Skeletal muscle satellite cell (primary cell): ENCODE measurements around the gene TMEM39B.
"Not testable (repeated sequence)": the region's sequence is repeated elsewhere in the genome, so short reads cannot be mapped to it uniquely, and the experiment has no call there.

Source experiments
- H3K27me3 ChIP-seq: 2 replicates; pipeline ENCODE4 v1.7.0; 2013; ENCODE audit warnings: low read length; ENCODE audit not compliant: control insufficient read depth, insufficient read depth
- H3K36me3 ChIP-seq: 2 replicates; pipeline ENCODE4 v1.7.0; 2013; ENCODE audit warnings: mild to moderate bottlenecking, control low read depth, low read length; ENCODE audit not compliant: insufficient read depth
- H3K4me1 ChIP-seq: 2 replicates; pipeline ENCODE4 v1.7.0; 2013; ENCODE audit warnings: low read length; ENCODE audit not compliant: control insufficient read depth, insufficient read depth
- H3K4me2 ChIP-seq: 2 replicates; pipeline ENCODE4 v1.7.0; 2013; ENCODE audit warnings: mild to moderate bottlenecking, low read length
- H3K4me3 ChIP-seq: 2 replicates; pipeline ENCODE4 v1.7.0; 2013; ENCODE audit warnings: low read length
- H3K9ac ChIP-seq: 2 replicates; pipeline ENCODE4 v1.7.0; 2013; ENCODE audit warnings: mild to moderate bottlenecking, low read depth, low read length, moderate library complexity
- H3K9me3 ChIP-seq: replicated peaks from 2 replicates; pipeline ENCODE4 v1.7.0; 2013; ENCODE audit warnings: mild to moderate bottlenecking, control low read depth, low read length

Gene TMEM39B

DNA sequence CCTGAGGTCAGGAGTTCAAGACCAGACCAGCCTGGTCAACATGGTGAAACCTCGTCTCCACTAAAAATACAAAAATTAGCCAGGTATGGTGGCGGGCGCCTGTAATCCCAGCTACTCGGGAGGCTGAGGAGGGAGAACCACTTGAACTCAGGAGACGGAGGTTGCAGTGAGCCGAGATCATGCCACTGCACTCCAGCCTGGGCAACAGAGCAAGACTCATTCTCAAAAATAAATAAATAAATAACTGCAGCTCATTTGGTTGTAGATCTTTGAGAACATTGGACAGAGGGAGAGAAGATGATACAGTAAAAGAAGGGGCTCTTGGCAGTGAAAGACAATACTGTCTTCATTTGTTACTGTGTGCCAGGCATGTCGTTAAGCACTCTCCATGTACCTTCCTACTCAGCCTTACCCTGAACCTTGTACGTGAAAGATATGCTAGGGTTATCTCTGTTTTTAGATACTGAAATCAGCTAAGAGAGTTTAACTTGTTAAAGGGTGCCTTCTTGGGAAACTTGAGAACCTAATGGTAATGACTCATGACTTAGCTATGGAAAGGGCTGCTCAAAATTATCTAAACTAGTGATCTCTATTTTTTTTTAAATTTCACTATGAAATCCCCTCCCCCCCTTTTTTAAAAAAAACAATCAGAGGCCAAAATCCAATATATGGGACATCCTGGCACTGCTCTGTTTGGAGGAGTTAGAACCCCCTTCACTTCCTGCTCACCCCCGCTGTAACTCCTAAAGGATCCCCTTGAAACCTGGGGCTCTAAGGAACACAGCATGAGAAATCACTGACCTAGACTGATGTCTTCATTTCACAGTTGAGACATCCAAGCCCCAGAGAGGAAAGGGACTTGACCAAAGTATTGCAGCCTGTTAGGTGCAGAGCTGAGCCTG, 28.3 kb downstream of the TMEM39B start:
- H3K36me3 ChIP-seq: peaks cover 34% of the 10 kb centered on the region
- H3K4me3 ChIP-seq: no peak overlapping the region
- H3K4me1 ChIP-seq: peaks cover 17% of the 10 kb centered on the region
- no peak overlapping the region for H3K9ac ChIP-seq
- H3K4me2 ChIP-seq: peak overlapping the region; percentile 56
- no peaks in the 10 kb centered on the region for H3K27me3 ChIP-seq
- no peaks in the 10 kb centered on the region for H3K9me3 ChIP-seq

DNA sequence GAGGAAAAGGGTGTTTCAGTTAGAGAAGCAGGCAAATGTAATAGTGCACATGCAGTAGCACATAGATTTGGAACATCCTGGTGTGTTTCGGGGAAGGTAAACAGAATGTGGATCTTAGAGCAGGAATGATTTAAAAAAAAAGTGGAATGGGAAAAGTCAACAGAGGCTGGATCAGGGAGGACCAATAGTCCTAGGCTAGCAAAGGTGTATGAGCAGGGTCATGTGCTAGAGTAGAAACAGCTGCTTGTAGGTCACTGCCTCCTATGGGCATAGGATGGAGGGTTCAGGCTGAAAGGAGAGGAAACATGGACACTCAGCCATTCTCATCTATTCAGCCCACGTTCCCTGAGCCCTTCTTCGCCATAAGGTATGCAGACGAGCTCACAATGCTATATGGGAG, 31.4 kb downstream of the TMEM39B start:
- Histone ChIP-seq H3K9me3 (no peaks in the 10 kb centered on the region), H3K36me3 (peaks cover 22% of the 10 kb centered on the region), H3K4me1 (peaks cover 17% of the 10 kb centered on the region), H3K4me3 (no peak overlapping the region), H3K4me2 (no peak overlapping the region), H3K27me3 (no peaks in the 10 kb centered on the region), H3K9ac (no peak overlapping the region)

DNA sequence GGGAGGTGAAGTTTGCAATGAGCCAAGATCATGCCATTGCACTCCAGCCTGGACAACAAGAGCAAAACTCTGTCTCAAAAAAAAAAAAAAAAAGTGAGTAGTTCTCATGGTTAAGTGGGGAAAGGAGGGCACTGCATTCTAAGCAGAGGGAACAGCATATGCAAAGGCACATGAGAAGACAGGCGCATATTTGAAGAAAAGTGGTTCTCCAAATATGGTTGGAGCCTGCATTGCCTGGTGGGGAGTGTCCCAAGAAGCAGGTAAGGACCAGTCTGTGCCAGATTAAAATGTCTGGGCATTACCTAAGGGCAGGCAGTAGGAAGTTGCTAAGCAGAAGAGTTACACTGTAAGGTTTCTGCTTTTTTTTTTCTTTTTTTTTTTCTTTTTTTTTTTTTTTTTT, 32.6 kb downstream of the TMEM39B start:
- Histone ChIP-seq H3K27me3 (no peaks in the 10 kb centered on the region), H3K9ac (no peak overlapping the region), H3K4me2 (no peak overlapping the region), H3K4me3 (no peak overlapping the region), H3K4me1 (peaks cover 18% of the 10 kb centered on the region), H3K9me3 (no peaks in the 10 kb centered on the region), H3K36me3 (peaks cover 11% of the 10 kb centered on the region)

DNA sequence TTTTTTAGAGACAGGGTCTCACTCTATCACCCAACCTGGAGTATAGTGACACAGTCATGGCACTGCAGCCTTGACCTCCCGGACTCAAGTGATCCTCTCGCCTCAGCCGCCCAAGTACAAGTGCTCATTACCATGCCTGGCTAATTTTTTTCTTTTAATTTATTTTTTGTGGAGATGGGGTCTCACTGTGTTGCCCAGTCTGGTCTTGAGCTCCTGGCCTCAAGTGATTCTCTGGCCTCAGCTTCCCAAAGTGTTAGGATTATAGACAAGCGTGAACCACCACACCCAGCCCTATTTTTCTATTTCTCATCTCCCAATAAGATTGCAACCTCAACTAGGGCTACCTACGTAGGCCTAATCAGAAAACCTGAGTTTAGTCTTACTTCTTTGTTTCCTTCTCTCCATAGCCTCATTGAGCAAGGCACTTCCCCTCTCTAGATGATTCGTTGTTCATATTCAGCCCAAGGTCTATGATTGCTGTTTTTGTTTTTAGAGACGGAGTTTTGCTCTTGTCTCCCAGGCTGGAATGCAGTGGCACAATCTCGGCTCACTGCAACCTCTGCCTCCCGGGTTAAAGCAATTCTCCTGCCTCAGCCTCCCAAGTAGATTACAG, 34.0 kb downstream of the TMEM39B start:
- Histone ChIP-seq H3K4me1 (peaks cover 5% of the 10 kb centered on the region), H3K36me3 (peaks cover 9% of the 10 kb centered on the region), H3K4me2 (no peak overlapping the region), H3K9ac (no peak overlapping the region), H3K9me3 (no peaks in the 10 kb centered on the region), H3K27me3 (no peaks in the 10 kb centered on the region), H3K4me3 (no peak overlapping the region)

DNA sequence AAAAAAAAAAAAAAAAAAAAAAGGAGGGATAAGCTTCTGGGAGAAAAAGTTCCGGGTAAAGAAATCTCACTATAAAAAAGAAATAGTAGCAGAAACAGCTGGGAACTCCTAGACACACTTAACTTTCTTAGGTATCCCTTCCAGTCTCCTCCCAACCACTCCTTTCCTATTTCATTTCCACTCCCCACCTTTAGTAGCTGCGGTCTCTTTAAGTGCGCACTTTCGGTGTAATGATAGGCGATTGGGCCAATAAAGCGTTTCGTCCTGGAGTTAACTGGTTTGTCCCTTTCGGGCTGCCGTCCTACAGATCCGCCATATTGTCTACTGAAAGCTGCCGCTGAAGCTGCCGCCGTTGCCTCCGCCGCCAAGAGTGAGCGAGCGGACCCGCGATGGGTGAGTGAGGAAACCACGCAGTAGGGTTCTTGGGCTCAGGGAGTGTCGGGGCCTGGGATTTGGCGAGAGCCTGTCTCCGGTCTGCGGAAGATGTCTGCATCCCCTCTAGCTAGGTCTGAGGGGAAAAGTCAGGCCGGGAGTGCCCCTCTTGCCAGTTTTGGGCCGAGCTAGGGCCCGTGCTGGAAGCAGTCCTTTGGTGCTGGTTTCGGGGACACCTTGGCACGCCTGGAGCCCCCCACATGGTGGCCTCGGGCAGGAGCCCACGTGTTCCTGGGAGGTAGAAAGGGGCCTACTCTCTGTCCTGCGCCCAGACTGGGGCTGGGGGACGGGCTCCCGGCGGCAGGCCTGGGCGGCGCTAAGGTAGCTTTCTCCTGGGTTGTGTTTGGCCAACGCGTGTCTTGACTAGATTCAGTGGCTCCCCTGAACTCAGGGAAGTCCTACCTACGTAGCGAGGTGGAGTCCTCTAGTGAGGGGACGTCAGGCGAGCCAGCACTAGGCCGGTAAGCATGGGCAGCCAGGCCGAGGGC, 35.3 kb downstream of the TMEM39B start, which contains the start of gene KPNA6:
Gene KPNA6 (plus strand): TSS at position 315 of the 920 bp plus-strand sequence. CDS start 75 bp downstream, at position 390.
- peaks cover 4% of the 10 kb centered on the region for H3K4me1 ChIP-seq
- peaks cover under 1% of the 10 kb centered on the region for H3K36me3 ChIP-seq
- no peaks in the 10 kb centered on the region for H3K9me3 ChIP-seq
- H3K4me2 ChIP-seq: peak within 1 kb of the TSS; percentile 94
- peak within 1 kb of the TSS; percentile 92 for H3K4me3 ChIP-seq
- no peaks in the 10 kb centered on the region for H3K27me3 ChIP-seq
- peak within 1 kb of the TSS; percentile 95 for H3K9ac ChIP-seq

DNA sequence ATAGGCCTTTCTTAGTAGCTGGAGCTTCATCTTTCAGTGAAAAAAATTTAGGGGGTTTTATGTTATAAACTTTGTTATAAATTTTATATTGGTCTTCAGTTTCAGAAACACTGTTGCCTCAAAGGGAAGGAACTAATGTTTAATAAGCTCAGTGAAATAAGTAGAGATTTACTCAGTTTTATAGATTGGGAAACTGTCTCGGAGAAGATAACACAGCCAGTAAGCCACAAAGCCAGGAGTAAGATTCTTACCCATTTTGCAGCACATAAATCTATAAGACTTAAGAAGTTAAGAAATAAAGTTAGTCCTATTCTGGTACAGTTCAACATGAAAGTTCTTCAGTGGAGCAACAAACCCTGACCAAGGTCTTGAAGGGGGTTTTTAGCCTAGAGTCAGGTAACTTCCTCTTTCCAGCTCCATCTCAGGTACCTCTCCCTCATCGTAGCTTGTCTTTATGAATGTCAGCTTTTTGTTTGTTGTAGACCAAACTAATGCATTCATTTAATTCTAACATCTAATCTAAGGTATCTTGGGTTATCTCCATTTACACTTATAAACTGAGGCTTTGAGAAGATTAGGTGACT, 38.4 kb downstream of the TMEM39B start:
- H3K4me3 ChIP-seq: no peak overlapping the region
- H3K9me3 ChIP-seq: no peaks in the 10 kb centered on the region
- no peaks in the 10 kb centered on the region for H3K27me3 ChIP-seq
- peaks cover 11% of the 10 kb centered on the region for H3K4me1 ChIP-seq
- H3K9ac ChIP-seq: no peak overlapping the region
- H3K4me2 ChIP-seq: no peak overlapping the region
- no peaks in the 10 kb centered on the region for H3K36me3 ChIP-seq

DNA sequence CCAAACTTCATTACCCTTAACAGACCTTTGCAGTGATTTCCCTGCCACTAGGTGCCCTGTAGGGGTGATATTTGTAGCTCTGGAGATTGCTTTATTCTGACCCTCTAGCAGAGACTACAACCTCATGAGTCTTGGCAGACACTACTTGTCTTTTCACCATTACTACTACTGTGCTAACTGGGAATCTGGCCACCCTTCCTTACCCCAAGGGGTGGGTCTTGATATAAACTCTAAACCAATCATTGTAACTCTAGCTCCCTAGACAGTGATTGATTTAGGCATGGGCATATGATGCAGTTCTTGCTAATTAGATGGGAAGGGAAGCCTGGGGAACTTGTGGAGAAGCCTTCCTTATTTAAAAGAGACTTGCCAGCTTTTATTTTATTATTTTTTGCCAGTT, 39.0 kb downstream of the TMEM39B start:
- Histone ChIP-seq H3K36me3 (no peaks in the 10 kb centered on the region), H3K4me3 (no peak overlapping the region), H3K27me3 (no peaks in the 10 kb centered on the region), H3K9me3 (no peaks in the 10 kb centered on the region), H3K4me1 (peaks cover 18% of the 10 kb centered on the region), H3K9ac (no peak overlapping the region), H3K4me2 (no peak overlapping the region)

DNA sequence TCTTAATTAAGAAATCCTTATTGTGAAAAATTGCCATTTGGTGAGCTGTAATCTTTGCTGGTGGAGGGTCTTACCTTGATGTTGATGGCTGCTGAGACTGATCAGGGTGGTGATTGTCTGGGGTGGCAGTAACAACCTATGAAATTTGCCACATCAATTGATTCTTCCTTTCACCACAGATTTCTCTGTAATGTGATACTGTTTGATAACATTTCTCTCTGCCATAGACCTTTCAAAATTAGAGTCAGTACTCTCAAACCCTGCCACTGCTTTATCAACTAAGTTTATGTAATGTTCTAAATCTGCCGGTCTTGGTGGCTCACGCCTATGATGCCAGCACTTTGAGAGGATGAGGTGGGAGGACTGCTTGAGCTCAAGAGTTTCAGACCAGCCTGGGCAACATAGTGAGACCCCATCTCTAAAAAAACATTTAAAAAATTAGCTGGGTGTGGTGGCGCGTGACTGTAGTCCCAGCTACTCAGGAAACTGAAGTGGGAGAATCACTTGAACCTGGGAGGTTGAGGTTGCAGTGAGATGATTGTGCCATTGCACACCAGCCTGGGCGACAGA, 40.2 kb downstream of the TMEM39B start:
- H3K27me3 ChIP-seq: no peaks in the 10 kb centered on the region
- H3K9ac ChIP-seq: no peak overlapping the region
- no peaks in the 10 kb centered on the region for H3K9me3 ChIP-seq
- no peak overlapping the region for H3K4me2 ChIP-seq
- no peaks in the 10 kb centered on the region for H3K36me3 ChIP-seq
- H3K4me3 ChIP-seq: no peak overlapping the region
- H3K4me1 ChIP-seq: peaks cover 19% of the 10 kb centered on the region

DNA sequence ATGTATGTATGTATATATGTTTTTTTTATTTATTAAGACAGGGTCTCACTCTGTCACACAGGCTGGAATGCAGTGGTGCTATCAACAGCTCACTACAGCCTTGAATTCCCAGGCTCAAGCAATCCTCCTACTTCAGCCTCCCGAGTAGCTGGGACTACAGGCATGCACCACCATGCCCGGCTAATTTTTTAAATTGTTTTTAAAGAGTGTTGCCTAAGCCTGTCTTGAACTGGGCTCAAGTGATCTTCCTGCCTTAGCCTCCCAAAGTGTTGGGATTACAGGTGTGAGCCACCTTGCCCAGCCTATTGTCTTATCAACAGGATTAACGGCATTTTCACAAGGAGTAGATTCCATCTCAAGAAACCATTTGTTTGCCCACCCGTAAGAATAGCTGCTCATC, 40.7 kb downstream of the TMEM39B start:
- H3K4me3 ChIP-seq, H3K27me3 ChIP-seq, H3K36me3 ChIP-seq, H3K9me3 ChIP-seq, H3K4me2 ChIP-seq, H3K9ac ChIP-seq: not testable (repeated sequence)
- peaks cover 19% of the 10 kb centered on the region for H3K4me1 ChIP-seq

DNA sequence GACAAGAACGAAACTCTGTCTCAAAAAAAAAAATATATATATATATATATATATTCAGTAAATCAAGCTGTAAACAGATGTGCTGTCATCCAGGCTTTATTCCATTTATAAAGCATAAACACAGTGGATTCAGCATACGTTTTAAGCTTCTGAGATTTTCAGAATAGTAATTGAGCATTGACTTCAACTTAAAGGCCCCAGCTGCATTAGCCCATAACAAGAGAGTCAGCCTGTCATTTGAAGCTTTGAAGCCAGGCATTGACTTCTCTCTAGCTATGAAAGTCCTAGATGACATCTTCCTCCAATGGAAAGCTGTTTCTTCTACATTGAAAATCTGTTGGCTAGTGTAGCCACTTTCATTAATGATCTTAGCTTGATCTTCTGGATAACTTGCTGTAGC, 41.7 kb downstream of the TMEM39B start:
- no peaks in the 10 kb centered on the region for H3K36me3 ChIP-seq

More for the DNA sequence above, 41.7 kb downstream of the TMEM39B start:
- Histone ChIP-seq H3K4me1 (peaks cover 18% of the 10 kb centered on the region), H3K4me3 (no peak overlapping the region), H3K9me3 (no peaks in the 10 kb centered on the region), H3K27me3 (no peaks in the 10 kb centered on the region), H3K9ac (no peak overlapping the region), H3K4me2 (no peak overlapping the region)
